H9 (cell line): ENCODE data around the gene MT1H. TPM values are rescaled to one million over a fixed set of nuclear protein-coding genes. Genes with fewer than 3 reads are reported as not detected.

Source experiments
- DNase-seq: peaks from one replicate; pipeline ENCODE4 v3.0.0-alpha.2; 2017
- H2AFZ ChIP-seq: one replicate; pipeline ENCODE4 v1.6.1; 2013; ENCODE audit warnings: mild to moderate bottlenecking, low read length, control low read depth, moderate library complexity
- H2AK5ac ChIP-seq: 2 replicates; pipeline ENCODE4 v1.6.1; 2013; ENCODE audit warnings: low read length, control low read depth, mixed read lengths; ENCODE audit not compliant: insufficient read length
- H2BK120ac ChIP-seq: one replicate; pipeline ENCODE4 v1.6.1; 2013; ENCODE audit warnings: low read depth, mild to moderate bottlenecking, low read length, control low read depth, inconsistent platforms; ENCODE audit not compliant: poor library complexity, severe bottlenecking
- H2BK12ac ChIP-seq: 2 replicates; pipeline ENCODE4 v1.6.1; 2013; ENCODE audit warnings: low read length, control low read depth, mixed read lengths, low read depth; ENCODE audit not compliant: insufficient read length
- H2BK15ac ChIP-seq: 2 replicates; pipeline ENCODE4 v1.6.1; 2013; ENCODE audit warnings: low read depth, low read length, control low read depth
- H2BK20ac ChIP-seq: one replicate; pipeline ENCODE4 v1.6.1; 2013; ENCODE audit warnings: low read depth, mild to moderate bottlenecking, low read length, control low read depth, inconsistent platforms; ENCODE audit not compliant: poor library complexity, severe bottlenecking
- H2BK5ac ChIP-seq: 2 replicates; pipeline ENCODE4 v1.6.1; 2013; ENCODE audit warnings: low read length, control low read depth, mixed read lengths; ENCODE audit not compliant: insufficient read length
- H3K14ac ChIP-seq: 2 replicates; pipeline ENCODE4 v1.6.1; 2013; ENCODE audit warnings: low read length, control low read depth; ENCODE audit not compliant: insufficient read depth
- H3K18ac ChIP-seq: 2 replicates; pipeline ENCODE4 v1.6.1; 2013; ENCODE audit warnings: low read depth, mild to moderate bottlenecking, mixed read lengths, low read length, control low read depth; ENCODE audit not compliant: insufficient read length
- H3K23ac ChIP-seq: 2 replicates; pipeline ENCODE4 v1.6.1; 2013; ENCODE audit warnings: low read length, control low read depth, mixed read lengths, low read depth; ENCODE audit not compliant: insufficient read length
- H3K23me2 ChIP-seq: 2 replicates; pipeline ENCODE4 v1.6.1; 2013; ENCODE audit warnings: low read depth, mild to moderate bottlenecking, mixed read lengths, low read length, control low read depth; ENCODE audit not compliant: insufficient read length, poor library complexity, severe bottlenecking
- H3K27ac ChIP-seq: 2 replicates; pipeline ENCODE4 v1.5.1; 2013; ENCODE audit warnings: low read length, control low read depth, mixed read lengths, low read depth; ENCODE audit not compliant: insufficient read length
- H3K27me3 ChIP-seq: 2 replicates; pipeline ENCODE4 v1.6.1; 2013; ENCODE audit warnings: low read length, control low read depth, inconsistent platforms; ENCODE audit not compliant: insufficient read depth
- H3K4ac ChIP-seq: 2 replicates; pipeline ENCODE4 v1.6.1; 2013; ENCODE audit warnings: low read depth, mild to moderate bottlenecking, control low read depth, inconsistent platforms, low read length, moderate library complexity
- H3K4me1 ChIP-seq: 2 replicates; pipeline ENCODE4 v1.6.1; 2013; ENCODE audit warnings: low read length, control low read depth, inconsistent platforms; ENCODE audit not compliant: insufficient read depth
- H3K4me2 ChIP-seq: 2 replicates; pipeline ENCODE4 v1.6.1; 2013; ENCODE audit warnings: low read length, control low read depth, mixed read lengths; ENCODE audit not compliant: insufficient read length, insufficient read depth
- H3K56ac ChIP-seq: 2 replicates; pipeline ENCODE4 v1.6.1; 2013; ENCODE audit warnings: low read depth, mild to moderate bottlenecking, mixed read lengths, low read length, control low read depth; ENCODE audit not compliant: insufficient read length
- H3K79me1 ChIP-seq: 2 replicates; pipeline ENCODE4 v1.6.1; 2013; ENCODE audit warnings: low read depth, mild to moderate bottlenecking, moderate library complexity, low read length, control low read depth, inconsistent platforms; ENCODE audit not compliant: insufficient read depth, poor library complexity, severe bottlenecking
- H3K79me2 ChIP-seq: 2 replicates; pipeline ENCODE4 v1.6.1; 2013; ENCODE audit warnings: low read length, control low read depth, inconsistent platforms; ENCODE audit not compliant: insufficient read depth
- H3K9ac ChIP-seq: 2 replicates; pipeline ENCODE4 v1.6.1; 2013; ENCODE audit warnings: low read length, control low read depth, mixed read lengths; ENCODE audit not compliant: insufficient read length; ENCODE audit errors: extremely low read depth
- H3K9me3 ChIP-seq: one replicate; pipeline ENCODE4 v1.6.1; 2013; ENCODE audit warnings: low read depth, low read length, inconsistent platforms; ENCODE audit not compliant: control insufficient read depth
- H3T11ph ChIP-seq: one replicate; pipeline ENCODE4 v1.6.1; 2013; ENCODE audit warnings: mild to moderate bottlenecking, low read length, control low read depth, inconsistent platforms
- H4K20me1 ChIP-seq: one replicate; pipeline ENCODE4 v1.6.1; 2013; ENCODE audit not compliant: control insufficient read depth, insufficient read length, insufficient read depth
- H4K5ac ChIP-seq: 2 replicates; pipeline ENCODE4 v1.6.1; 2013; ENCODE audit warnings: low read depth, mild to moderate bottlenecking, mixed read lengths, low read length, control low read depth; ENCODE audit not compliant: insufficient read length
- H4K8ac ChIP-seq: replicated peaks from 2 replicates; pipeline ENCODE4 v1.6.1; 2013; ENCODE audit warnings: low read length, control low read depth, mixed read lengths, low read depth; ENCODE audit not compliant: insufficient read length
- H4K91ac ChIP-seq: 2 replicates; pipeline ENCODE4 v1.6.1; 2013; ENCODE audit warnings: low read depth, mild to moderate bottlenecking, moderate library complexity, mixed read lengths, low read length, control low read depth; ENCODE audit not compliant: insufficient read length
- H3K27ac Mint-ChIP-seq, 3 experiments: 2 replicates in 2 of 3; 3 replicates in 1 of 3; pipeline ENCODE4 v1.8.0; 2020 to 2021; ENCODE audit warnings: mixed read lengths in 3 of 3, mild to moderate bottlenecking in 1 of 3, moderate library complexity in 1 of 3
- H3K27me3 Mint-ChIP-seq: 2 replicates; pipeline ENCODE4 v1.8.0; 2021; ENCODE audit warnings: low read depth, mild to moderate bottlenecking, moderate library complexity, mixed read lengths
- H3K36me3 Mint-ChIP-seq, 3 experiments: 2 replicates in 2 of 3; 3 replicates in 1 of 3; pipeline ENCODE4 v1.8.0; 2020 to 2021; ENCODE audit warnings: low read depth in 3 of 3, mixed read lengths in 3 of 3; ENCODE audit not compliant: insufficient read depth in 1 of 3
- H3K4me1 Mint-ChIP-seq, 2 experiments: 2 replicates each; pipeline ENCODE4 v1.8.0; 2020; ENCODE audit warnings: mixed read lengths in 2 of 2
- H3K4me3 Mint-ChIP-seq, 2 experiments: 2 replicates in 1 of 2; 3 replicates in 1 of 2; pipeline ENCODE4 v1.8.0; 2020 to 2021; ENCODE audit warnings: mild to moderate bottlenecking in 2 of 2, mixed read lengths in 2 of 2, moderate library complexity in 1 of 2
- H3K9me3 Mint-ChIP-seq, 2 experiments: 2 replicates in 1 of 2; 3 replicates in 1 of 2; pipeline ENCODE4 v1.8.0; 2020; ENCODE audit warnings: mild to moderate bottlenecking in 2 of 2, mixed read lengths in 2 of 2, moderate library complexity in 1 of 2
- CTCF ChIP-seq: fragments of 200-600 bp; sonication (generic); conservative IDR thresholded peaks from 3 replicates; pipeline ENCODE4 v1.8.0; 2021; ENCODE audit warnings: antibody characterized with exemption, mild to moderate bottlenecking
- WGBS: extraction: QIAGEN DNeasy Blood & Tissue Kit; methylation state at CpG from one replicate; pipeline ENCODE4 v1.1.7; 2013; ENCODE audit warnings: missing lambda C conversion rate, low lambda C conversion rate, mixed read lengths; ENCODE audit not compliant: insufficient read length; ENCODE audit errors: extremely low coverage; 5-methylcytosine and 5-hydroxymethylcytosine counted together
- total RNA-seq: library from RNA; stranded (reverse); gene quantifications from 2 replicates; pipeline ENCODE4 v1.2.1, GENCODE V29; 2021

Gene MT1H
- total RNA-seq, 1 experiment from 2014 or later: 12.5 TPM

DNA sequence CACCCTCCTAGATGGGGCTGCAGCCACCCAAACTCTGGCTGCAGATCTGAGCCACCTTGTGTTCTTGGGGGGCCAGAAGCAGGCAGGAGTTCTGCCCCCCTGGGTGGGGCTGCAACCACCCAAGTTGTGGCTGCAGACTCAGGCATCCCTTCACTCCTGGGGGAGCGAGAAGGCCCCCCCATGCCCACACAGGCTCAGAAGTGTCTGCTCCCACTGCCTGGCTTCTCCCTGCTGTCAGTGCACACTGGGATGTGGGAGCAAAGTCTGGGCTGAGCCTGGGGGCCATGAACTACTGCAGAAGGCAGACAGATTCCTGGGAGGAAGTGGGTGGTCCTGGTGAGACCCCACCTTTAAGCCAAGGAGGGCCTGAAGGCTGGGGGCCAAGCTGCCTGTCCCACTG lies 25.6 kb downstream of the MT1H start:
- Histone ChIP-seq H3K23me2 (no peaks in the 10 kb centered on the region), H2AFZ (no peak overlapping the region), H4K91ac (no peak overlapping the region), H3K4me1 (no peaks in the 10 kb centered on the region), H2BK5ac (no peak overlapping the region), H3K56ac (no peak overlapping the region), H3K18ac (no peak overlapping the region), H2BK12ac (no peak overlapping the region), H3K79me1 (no peaks in the 10 kb centered on the region), H3K27ac (no peak overlapping the region), H3K9ac (no peak overlapping the region), H3K4ac (no peak overlapping the region), H2BK120ac (no peak overlapping the region), H3K9me3 (no peaks in the 10 kb centered on the region), H3K14ac (no peak overlapping the region), H4K5ac (no peak overlapping the region), H3K27me3 (no peaks in the 10 kb centered on the region), H2AK5ac (no peak overlapping the region), H3K23ac (no peak overlapping the region), H2BK20ac (no peak overlapping the region), H3K4me2 (no peak overlapping the region), H3T11ph (no peak overlapping the region), H2BK15ac (no peak overlapping the region), H3K79me2 (no peaks in the 10 kb centered on the region), H4K20me1 (no peaks in the 10 kb centered on the region), H4K8ac (no peak overlapping the region)
- Mint-ChIP-seq H3K27me3 (peaks cover 6% of the 10 kb centered on the region), H3K4me3 (no peak overlapping the region), H3K4me1 (peaks cover 0 to 4% of the 10 kb centered on the region in 2 experiments; a peak in 2 of 4 replicates), H3K9me3 (peaks cover 11% of the 10 kb centered on the region in 2 experiments), H3K27ac (no peak overlapping the region), H3K36me3 (peaks cover 0 to 5% (median 5%) of the 10 kb centered on the region in 3 experiments; a peak in 4 of 7 replicates)
- TF ChIP-seq CTCF: no peak
- no CpG with 5 or more reads among the region's 1 CpG for WGBS
- no peak for DNase-seq
